GM18951 (cell line): ENCODE results near the gene C16orf78.

ENCODE experiments used
- POLR2A ChIP-seq: IDR thresholded peaks from 4 replicates; pipeline ENCODE4 v1.6.1; 2011; ENCODE audit warnings: mild to moderate bottlenecking; ENCODE audit not compliant: insufficient read length, insufficient read depth; ENCODE audit errors: extremely low read depth
- in situ Hi-C: fragments of 300-500 bp; cut with MboI; formaldehyde crosslinking; loops from one replicate; pipeline ENCODE4 v1.12.0; 2022; ENCODE audit warnings: low sequenced_read_pairs, mixed read lengths, inconsistent platforms; ENCODE audit not compliant: unreplicated experiment

Gene C16orf78

GRCh38 chr16:49343291-49343690, 30.3 kb upstream of the C16orf78 start:
- in situ Hi-C loops = no loop called here
- no peak for TF ChIP-seq POLR2A

- in situ Hi-C loops = no loop called here
- TF ChIP-seq POLR2A = no peak
Observed at GRCh38 chr16:49344401-49344800, 29.2 kb upstream of the C16orf78 start.

GRCh38 chr16:49345829-49346228, 27.8 kb upstream of the C16orf78 start:
- in situ Hi-C loops = no loop called here
- no peak for TF ChIP-seq POLR2A

- TF ChIP-seq POLR2A = no peak
- in situ Hi-C loops = no loop called here
Observed at GRCh38 chr16:49346459-49346858, 27.1 kb upstream of the C16orf78 start.

DNA sequence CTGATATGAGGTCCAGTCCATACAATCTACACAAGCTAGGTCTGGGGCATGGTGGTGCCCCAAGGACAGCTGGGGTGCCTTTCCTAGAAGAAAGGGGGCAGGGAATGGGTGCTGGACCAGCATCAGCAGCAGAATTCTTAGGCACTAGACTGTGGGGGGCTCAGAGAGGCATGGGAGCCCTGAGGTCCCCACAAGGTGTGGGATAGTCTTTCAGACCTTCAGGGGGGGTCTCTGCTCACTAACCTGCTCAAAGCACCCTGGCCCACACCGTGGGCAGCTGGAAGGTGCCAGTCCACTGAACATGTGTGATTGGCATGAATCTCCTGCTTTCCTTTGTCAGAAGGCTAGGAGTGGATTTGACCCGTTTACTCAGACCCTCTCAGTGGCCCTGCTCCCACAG, 26.1 kb upstream of the C16orf78 start:
- in situ Hi-C loops = no loop called here
- no peak for TF ChIP-seq POLR2A

- in situ Hi-C loops = no loop called here
- TF ChIP-seq POLR2A = no peak
Observed at GRCh38 chr16:49348408-49349176, 25.0 kb upstream of the C16orf78 start.

DNA sequence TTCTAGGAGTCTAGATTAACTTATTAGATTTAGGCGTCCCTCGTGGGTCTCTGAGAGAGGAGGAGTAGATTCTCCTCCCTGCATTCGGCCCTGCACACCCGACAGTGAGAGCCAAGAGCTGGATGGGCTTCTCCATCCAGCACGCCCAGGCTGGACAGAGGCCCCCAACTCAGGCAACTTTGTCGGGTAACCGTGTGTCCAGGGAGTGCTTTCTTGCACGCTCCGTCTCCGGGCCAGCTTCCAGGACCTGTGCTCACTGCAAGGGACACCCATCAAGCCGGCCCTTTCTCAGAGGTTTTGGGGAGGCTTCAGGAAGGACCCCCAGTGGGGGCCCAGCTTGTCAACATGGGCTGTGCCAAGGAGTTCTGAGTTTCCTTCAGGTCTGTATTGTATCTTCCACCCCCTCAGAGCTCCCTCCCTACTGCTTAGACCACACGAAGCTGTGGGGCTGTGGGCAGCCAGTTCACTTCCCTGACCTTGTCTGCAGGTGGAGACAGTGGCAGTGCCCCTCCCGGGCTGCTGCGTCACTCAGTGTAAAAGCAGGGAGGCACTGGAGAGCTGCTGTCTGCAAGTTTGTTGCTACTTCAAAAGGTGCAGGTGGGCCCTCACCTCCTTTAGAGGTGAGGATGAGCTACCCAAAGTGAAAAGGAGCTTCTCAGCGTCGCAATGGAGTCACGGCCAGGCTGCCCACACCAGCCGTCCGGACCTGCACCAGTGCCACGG, 24.0 kb upstream of the C16orf78 start:
- in situ Hi-C loops = loop anchor here (25.0 kb wide), 1 partner anchor 662 kb away; no protein-coding TSS in a partner anchor
- no peak for TF ChIP-seq POLR2A

DNA sequence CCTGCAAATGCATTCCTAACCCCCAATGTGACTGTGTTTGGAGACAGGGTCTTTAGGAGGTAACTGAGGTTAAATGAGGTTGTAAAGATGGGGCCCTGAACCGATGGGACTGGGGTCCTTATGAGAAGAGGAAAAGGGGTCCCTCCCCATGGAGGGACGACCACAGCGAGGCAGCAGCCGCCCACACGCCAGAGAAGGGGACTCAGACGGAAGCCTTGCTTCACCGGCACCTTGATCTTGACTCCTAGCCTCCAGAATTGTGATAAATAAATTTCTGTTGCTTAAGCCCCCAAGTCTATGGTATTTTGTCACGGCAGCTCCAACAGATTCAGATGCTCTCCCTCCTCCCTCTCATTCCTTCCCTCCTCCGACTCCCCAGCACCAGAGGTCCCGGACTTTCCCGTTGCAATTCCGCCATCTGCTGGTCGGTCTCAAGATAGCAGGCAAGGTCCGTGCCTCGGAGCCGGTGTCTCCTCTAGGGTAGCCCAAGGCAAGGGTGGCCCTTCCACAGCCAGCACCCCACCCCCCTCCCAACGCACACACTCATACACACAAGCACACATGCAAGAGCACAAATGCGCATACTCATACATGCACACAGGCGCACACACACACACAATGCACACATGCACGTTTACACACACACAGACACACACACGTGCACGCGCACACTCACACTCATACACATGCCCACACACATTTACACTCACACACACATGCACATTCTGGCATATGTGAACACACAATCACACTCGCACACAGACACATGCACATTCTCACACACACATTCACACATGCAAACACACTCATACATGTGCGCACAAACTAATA, 23.1 kb upstream of the C16orf78 start:
- in situ Hi-C loops = loop anchor here (25.0 kb wide), 1 partner anchor 663 kb away; no protein-coding TSS in a partner anchor
- no peak for TF ChIP-seq POLR2A

DNA sequence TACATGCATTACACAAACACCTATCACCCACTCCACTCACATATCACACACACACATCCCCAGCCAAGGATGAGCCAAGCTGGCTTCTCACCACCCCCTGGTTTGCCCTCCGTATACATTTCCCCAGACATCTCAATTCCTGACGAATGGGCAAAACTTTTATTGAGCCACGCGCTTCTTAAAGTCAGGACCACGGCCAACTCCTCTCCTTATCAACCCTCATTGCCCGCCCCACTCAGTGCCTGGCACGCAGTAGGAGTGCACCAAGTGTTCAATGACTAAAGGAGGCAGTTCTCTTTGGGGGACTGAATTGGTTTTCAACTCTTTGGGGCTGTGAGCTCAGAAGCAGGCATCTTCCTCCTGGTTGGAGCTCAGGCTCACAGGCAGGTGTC, 22.5 kb upstream of the C16orf78 start:
- in situ Hi-C loops = loop anchor here (25.0 kb wide), 1 partner anchor 664 kb away; no protein-coding TSS in a partner anchor
- no peak for TF ChIP-seq POLR2A

GRCh38 chr16:49352892-49353291, 20.7 kb upstream of the C16orf78 start:
- in situ Hi-C loops = loop anchor here (25.0 kb wide), 1 partner anchor 666 kb away; no protein-coding TSS in a partner anchor
- TF ChIP-seq POLR2A = no peak

DNA sequence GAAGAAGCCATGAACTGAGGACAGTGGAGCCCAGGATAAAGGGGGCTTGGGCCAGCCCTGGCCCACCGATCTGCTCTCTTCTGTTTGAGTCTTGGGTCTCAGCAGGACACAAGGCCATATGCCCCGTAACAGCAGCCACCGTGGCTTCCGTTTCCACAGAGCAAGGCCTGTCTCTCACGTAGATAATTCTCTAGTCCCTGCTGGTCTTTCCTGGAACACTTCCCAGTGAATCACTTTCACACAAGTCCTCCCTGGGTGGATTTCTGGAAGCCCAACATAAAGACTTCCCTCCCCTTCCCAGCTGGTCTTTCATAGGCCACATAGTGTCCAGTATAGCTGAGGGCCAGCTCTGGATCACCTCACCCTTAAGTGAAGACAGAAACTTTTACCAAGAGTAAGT, 19.9 kb upstream of the C16orf78 start:
- TF ChIP-seq POLR2A = no peak
- in situ Hi-C loops = loop anchor here (25.0 kb wide), 1 partner anchor 666 kb away; no protein-coding TSS in a partner anchor

DNA sequence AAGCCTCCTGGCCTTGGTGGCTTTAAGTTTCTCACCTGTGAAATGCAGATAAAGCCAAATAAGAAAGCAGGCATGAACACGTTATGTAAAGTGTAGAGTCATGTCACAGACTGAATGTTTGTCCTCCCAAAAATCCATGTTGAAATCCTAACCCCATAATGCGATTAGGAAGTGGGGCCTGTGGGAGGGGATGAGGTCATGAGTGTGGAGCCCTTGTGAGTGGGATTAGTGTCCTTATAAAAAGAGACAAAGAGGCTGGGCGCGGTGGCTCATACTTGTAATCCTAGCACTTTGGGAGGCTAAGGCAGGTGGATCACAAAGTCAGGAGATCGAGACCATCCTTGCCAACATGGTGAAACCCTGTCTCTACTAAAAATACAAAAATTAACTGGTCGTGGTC, 19.5 kb upstream of the C16orf78 start:
- no peak for TF ChIP-seq POLR2A
- in situ Hi-C loops = loop anchor here (25.0 kb wide), 1 partner anchor 667 kb away; no protein-coding TSS in a partner anchor

DNA sequence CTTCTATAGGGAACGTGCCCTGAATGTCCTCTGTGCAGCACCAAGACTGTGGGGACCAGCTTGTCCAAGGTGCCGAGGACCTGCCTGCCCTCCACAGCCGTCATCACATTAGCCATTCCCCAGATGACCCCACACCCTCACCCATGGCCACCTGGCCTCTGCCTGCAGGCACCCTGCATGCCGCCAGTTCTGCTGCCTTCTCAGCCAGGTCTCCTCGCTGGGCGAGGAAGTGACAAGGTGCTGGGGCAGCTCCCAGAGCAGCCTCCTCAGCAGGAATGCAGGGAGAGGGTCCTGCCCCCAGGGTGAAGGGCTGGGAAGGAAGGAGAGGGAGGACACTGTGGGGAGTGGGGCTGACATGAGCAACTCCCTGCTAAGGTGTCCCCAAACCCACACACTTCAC, 18.6 kb upstream of the C16orf78 start:
- no peak for TF ChIP-seq POLR2A
- in situ Hi-C loops = loop anchor here (25.0 kb wide), 1 partner anchor 668 kb away; no protein-coding TSS in a partner anchor

- in situ Hi-C loops = loop anchor here (25.0 kb wide), 1 partner anchor 669 kb away; no protein-coding TSS in a partner anchor
Observed at GRCh38 chr16:49355933-49356665, 17.5 kb upstream of the C16orf78 start.

More at GRCh38 chr16:49355933-49356665, 17.5 kb upstream of the C16orf78 start:
- TF ChIP-seq POLR2A = no peak
